HG03378 (cell line): Measurements from ENCODE around the gene PYGB.

ENCODE experiments used
- ATAC-seq: cut with Tn5 transposase; IDR thresholded peaks from one replicate; pipeline ENCODE4 v1.9.1; 2021; ENCODE audit warnings: mild to moderate bottlenecking, moderate library complexity; ENCODE audit not compliant: unreplicated experiment

The PYGB gene

DNA sequence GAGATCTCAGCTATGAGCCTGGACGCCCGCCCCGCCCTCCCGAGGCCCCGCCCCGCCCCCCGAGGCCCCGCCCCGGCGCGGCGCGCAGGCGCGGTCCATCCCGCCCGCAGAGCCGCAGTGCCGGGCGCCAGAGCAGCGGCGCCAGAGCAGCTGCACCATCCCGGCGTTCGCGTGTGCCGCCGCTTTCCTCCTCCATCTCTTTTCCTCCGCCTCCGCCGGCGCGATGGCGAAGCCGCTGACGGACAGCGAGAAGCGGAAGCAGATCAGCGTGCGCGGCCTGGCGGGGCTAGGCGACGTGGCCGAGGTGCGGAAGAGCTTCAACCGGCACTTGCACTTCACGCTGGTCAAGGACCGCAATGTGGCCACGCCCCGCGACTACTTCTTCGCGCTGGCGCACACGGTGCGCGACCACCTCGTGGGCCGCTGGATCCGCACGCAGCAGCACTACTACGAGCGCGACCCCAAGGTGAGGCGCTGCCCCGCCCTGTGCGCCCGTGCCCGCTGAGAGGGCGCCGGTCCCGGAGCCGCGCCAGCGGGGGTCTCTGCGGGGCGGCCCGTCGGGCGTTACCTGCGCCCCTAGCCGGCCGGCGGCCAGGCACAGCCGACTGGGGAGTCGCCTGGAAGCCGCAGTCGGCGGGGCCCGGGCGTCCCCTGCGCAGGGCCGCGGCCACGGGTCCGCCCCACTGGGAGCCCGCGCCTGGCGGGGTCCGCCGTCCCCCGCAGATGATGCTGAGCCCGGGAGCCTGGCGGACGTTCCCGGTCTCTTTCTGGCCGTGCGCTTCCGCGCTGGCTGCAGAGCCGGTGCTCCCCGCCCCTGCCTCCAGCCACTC is at the start of gene PYGB:
Gene PYGB, plus strand, starts transcription at position 130 of the 830 bp plus-strand sequence. Its CDS starts 94 bp downstream, at position 224.
- peak; percentile 54 for ATAC-seq

GRCh38 chr20:25198663-25199383 is 49.1 kb upstream of the PYGB start:
- no peak for ATAC-seq

DNA sequence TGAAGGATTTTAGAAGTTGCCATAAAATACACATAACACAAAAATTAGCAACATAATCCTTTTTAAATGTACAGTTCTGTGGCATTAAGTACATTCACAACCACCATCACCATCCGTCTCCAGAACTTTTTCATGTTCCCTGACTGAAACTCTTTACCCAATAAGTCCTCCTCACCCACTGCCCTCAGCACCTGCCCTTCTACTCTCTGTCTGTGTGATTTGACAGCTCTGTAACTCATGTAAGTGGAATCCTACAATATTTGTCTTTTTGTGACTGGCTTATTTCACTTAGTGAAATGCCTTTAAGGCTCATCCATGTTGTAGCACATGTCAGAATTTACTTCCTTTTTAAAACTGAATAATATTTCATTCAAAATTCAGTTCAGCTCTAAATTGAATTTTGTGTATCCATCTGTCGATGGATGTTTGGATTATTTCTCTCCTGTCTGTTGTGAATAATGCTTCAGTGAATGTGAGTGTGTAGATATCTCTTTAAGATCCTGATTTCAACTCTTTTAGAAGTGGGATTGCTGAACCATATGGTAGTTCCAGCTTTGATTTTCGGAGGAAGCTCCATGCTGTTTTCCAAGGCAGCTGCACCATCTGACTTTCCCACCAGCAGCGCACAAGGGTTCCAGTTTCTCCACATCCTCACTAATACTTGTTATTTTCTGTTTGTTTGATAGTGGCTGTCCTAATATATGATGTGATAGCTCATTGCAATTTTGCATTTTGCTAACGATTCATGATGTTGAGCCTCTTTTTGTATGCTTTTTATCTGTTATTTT is 48.2 kb upstream of the PYGB start:
- ATAC-seq: no peak

GRCh38 chr20:25203089-25203488 is 44.8 kb upstream of the PYGB start:
- ATAC-seq: no peak

- no peak for ATAC-seq
Observed at GRCh38 chr20:25203871-25204320, 44.0 kb upstream of the PYGB start.

DNA sequence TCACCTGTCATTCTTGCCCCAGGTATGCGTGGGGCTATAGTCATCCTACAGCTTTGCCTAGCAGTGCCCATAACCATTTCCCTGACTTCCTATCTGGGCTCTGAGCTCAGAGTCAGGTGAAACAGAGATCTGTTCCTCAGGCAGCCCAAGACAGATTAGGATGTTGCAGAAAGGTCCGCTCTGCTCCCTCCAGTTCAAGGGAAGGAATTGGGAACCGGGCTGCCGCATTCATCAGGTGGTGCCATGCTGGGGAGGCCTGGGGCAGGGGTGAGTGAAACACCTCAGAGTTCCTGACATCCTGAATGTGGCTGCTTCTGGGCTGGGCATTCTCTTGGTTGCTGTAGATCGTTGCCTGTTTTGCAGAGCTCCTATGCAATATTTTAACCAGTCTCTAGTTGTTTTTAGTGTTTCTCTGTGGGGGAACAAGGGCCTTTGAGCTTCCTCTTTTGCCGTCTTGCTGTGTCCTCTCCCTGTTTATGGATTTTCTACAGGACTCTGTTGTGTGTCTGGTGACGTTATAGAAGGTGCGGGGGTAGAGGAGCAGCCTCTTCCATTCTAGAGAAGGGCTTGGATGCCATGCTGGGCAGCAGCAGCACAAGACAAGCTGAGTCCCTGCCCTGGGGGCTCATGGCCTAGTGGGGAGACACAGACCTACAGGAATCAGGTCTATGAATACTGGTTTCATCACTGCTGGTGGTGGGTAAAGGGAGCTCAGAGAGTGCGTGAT is 43.2 kb upstream of the PYGB start:
- no peak for ATAC-seq

- ATAC-seq: no peak
Observed at GRCh38 chr20:25205277-25206062, 42.4 kb upstream of the PYGB start.

- no peak for ATAC-seq
Observed at GRCh38 chr20:25206063-25206403, 41.9 kb upstream of the PYGB start.

GRCh38 chr20:25206548-25206947 is 41.3 kb upstream of the PYGB start:
- no peak for ATAC-seq

DNA sequence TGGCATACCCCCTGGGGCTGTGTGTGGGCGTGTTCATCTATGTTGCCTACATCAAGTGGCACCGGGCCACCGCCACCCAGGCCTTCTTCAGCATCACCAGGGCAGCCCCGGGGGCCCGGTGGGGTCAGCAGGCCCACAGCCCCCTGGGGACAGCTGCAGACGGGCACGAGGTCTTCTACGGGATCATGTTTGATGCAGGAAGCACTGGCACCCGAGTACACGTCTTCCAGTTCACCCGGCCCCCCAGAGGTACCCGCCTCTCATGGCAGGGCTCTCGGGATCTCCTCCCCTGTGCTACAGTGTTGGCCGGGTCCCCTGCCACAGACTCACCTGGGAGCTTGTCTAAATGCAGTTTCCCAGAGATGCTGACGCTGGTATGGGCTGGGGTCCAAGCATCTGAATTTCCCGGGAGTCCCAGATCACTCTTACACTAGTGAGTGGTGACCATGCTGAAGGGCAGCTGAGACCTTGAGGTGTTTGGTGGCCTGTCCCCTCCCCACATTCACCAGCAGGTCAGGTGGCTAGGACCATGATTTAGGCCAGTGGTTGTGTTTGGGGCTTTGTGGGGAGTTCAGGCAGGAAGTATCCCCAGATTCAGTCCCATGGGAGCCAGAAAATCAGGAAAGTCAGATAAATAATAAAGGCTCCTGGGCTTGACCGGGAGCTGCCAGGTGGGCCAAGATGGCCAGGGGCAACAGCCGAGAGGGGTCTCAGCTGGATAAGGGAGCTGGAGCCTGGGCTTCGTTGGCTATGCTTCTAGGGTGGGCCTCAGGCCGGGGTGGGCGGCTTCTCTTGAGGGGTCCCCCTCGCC is 40.5 kb upstream of the PYGB start:
- ATAC-seq: no peak

DNA sequence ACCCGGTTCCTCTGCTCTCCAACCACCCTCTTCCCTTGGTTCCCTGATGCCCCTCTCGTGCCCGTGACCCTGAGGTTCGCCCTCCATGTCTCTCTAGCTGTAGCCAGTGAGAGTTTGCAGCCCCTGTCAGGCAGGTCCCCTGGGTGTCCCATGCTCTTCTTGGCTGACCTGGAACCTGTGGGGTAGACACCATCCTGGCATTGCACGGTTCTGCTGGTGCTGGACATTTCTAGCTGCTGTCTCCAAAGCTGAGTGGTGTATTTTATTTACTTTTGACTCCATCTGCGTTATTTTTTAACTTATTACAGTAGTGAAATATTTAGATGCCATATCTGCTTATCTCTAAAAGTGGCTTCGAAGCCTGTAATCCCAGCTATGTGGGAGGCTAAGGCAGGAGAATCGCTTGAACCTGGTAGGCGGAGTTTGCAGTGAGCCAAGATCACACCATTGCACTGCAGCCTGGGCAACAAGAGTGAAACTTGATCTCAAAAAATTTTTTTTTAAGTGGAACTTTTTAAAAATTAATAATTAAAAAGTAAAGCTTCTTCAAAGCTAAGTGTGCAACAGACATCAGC is 39.8 kb upstream of the PYGB start:
- no peak for ATAC-seq

DNA sequence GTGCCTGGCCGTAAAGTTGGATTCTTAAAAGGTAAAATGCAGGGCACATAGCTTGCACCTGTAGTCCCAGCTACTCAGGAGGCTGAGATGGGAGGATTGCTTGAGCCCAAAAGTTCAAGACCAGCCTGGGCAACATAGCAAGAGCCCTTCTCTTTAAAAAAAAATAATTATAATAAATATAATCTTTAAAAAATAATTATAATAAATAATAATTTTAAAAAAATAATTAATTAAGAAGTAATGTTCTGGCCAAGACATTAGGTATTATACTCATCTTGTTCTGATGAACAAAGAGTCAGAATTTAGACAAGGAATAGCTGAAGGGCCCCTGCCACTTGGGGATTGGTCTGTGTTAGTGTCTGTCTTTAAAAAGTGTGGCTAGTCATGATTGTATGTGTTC is 38.5 kb upstream of the PYGB start:
- ATAC-seq: no peak

- no peak for ATAC-seq
Observed at GRCh38 chr20:25209911-25210310, 38.0 kb upstream of the PYGB start.

GRCh38 chr20:25211273-25211672 is 36.6 kb upstream of the PYGB start:
- no peak for ATAC-seq

DNA sequence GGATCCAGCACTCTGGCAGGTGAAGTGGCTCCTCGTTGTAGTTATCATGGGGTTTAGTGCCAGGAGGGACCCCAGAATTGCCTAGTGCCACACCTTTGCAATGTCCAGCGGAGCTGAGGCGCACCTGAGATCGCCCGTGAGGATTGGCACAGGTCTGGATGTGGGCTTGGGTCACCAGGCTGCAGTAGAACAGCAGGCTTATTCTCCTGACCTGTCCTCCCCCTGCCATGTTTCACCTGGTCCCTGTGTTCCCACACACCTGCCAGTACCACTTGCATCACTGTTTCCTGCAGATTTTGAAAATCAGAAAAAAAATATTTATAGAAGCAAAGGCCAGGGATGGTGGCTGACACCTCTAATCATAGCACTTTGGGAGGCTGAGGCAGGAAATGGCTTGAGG is 35.6 kb upstream of the PYGB start:
- ATAC-seq: no peak

DNA sequence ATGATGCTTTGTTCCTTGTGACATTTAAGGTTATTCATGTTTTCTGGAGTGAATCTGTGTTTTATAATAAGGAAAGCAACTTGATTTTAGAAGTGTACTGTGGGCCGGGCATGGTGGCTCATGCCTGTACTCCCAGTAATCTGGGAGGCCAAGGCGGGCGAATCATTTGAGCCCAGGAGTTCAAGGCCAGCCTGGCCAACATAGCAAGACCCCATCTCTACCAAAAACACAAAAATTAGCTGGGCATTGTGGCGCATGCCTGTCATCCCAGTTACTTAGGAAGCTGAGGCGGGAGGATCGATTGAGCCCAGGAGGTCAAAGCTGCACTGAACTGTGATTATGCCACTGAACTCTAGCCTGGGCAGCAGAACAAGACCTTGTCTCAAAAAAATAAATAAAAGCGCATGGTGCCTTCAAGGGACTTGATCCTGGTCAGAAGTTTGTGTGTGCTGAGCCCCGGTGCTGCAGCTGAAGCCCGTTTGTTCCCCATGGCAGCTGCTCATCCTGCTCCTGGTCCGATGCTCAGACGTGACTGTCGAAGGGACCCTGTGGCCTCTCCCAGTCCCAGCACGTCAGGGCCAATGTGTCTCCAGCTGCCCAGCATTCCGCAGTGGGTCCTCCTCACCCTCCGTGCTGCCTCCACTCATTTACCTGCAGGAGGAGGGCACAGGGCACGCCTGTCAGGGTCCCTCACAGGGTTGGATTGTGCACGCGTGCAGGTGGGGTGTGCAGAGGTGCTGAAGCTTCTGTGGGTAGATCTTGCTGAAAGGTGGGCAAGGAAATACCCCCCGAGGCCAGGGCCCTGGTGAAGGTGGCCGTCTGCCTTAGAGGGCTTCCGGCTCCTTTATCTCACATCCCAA is 34.1 kb upstream of the PYGB start:
- no peak for ATAC-seq

- no peak for ATAC-seq
Observed at GRCh38 chr20:25214426-25214790, 33.5 kb upstream of the PYGB start.

DNA sequence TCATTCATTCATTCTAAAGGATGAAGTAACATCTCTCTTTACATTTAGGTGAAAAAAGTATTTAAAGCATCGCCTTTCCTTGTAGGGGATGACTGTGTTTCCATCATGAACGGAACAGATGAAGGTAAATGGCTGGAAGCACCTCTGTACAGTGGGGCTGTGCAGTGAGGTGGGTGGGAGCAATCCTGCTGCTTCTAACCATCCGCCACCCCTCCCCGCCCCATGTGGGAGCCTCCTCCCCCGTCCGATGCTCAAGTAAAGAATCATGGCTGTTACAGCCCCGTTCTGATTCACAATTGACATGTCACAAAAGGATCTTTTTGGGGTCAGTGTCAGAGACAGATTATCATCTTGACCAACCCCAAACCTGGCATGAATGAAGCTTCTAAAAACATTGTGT is 33.1 kb upstream of the PYGB start:
- no peak for ATAC-seq
